Activated CD4-positive, alpha-beta T cell treated with anti-CD3 and anti-CD28 coated beads for 48 hours (primary cell): Measurements from ENCODE around the gene CHD1L.
A peak's percentile ranks its signal among the peaks of the same experiment; 100 is the strongest.
"Not testable (repeated sequence)": the region's sequence is repeated elsewhere in the genome, so short reads cannot be mapped to it uniquely, and the experiment has no call there.

Experiments used
- DNase-seq: peaks from one replicate; pipeline ENCODE4 v3.0.0-alpha.2; 2020

CHD1L gene

GRCh38 chr1:147272042-147272441 is 29.6 kb downstream of the CHD1L start:
- no peak for DNase-seq

GRCh38 chr1:147273409-147274336 is 31.2 kb downstream of the CHD1L start:
- DNase-seq: peak; percentile 29

- DNase-seq: no peak
Observed at GRCh38 chr1:147281950-147282349, 39.5 kb downstream of the CHD1L start.

- DNase-seq: no peak
Observed at GRCh38 chr1:147283011-147283410, 40.5 kb downstream of the CHD1L start.

GRCh38 chr1:147287133-147287865 is 44.8 kb downstream of the CHD1L start:
- no peak for DNase-seq

- no peak for DNase-seq
Observed at GRCh38 chr1:147292012-147292411, 49.5 kb downstream of the CHD1L start.

- DNase-seq: peak; percentile 8
Observed at GRCh38 chr1:147292631-147293251, 50.3 kb downstream of the CHD1L start.

GRCh38 chr1:147297438-147297837 is 55.0 kb downstream of the CHD1L start:
- DNase-seq: no peak

- DNase-seq: not testable (repeated sequence)
Observed at GRCh38 chr1:147305803-147306202, 63.3 kb downstream of the CHD1L start.

GRCh38 chr1:147316968-147317367 is 74.5 kb downstream of the CHD1L start:
- DNase-seq: no peak

GRCh38 chr1:147326933-147327687 is 84.6 kb downstream of the CHD1L start:
- DNase-seq: not testable (repeated sequence)

- DNase-seq: no peak
Observed at GRCh38 chr1:147334292-147334691, 91.8 kb downstream of the CHD1L start.

GRCh38 chr1:147336291-147336690 is 93.8 kb downstream of the CHD1L start:
- DNase-seq: no peak

GRCh38 chr1:147337040-147337630 is 94.7 kb downstream of the CHD1L start:
- DNase-seq: no peak

- DNase-seq: no peak
Observed at GRCh38 chr1:147338571-147338970, 96.1 kb downstream of the CHD1L start.

GRCh38 chr1:147341246-147341645 is 98.8 kb downstream of the CHD1L start:
- DNase-seq: no peak
